Measurements from ENCODE around the gene DDX59.

The DDX59 gene

DNA sequence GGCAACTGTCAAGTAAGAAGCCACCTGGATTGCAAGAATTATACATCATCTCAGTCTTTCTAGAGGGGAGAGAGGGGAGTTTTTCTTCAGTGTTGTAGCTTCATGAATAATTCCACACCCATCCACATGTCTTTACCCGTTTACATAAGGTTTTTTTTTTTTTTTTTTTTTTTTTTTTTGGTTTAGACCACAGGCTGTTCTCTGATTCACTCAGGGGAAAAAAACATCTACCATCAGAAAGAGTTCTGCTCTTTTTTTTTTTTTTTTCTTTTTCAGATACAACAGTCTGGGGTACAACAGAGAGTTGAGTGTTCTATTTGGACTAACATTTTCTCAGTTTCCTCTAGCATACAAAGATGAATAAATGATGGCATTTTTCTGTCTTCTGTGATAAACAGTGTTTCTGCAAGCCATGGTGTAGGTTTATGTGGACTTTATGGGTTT lies 44.3 kb downstream of the DDX59 start:
- H3K36me3 ChIP-seq (ENCODE audit: control insufficient read depth, insufficient read depth, low read length) = no peaks in the 10 kb centered on the region
- H3K27me3 ChIP-seq (ENCODE audit: control insufficient read depth, insufficient read depth, low read length) = no peaks in the 10 kb centered on the region
- no peak overlapping the region for H3K4me3 ChIP-seq (ENCODE audit: low read depth, low read length)
- no peaks in the 10 kb centered on the region for H3K9me3 ChIP-seq (ENCODE audit: control insufficient read depth, insufficient read depth, low read length)
- no peak overlapping the region for H3K9ac ChIP-seq (ENCODE audit: low read depth, low read length)
- H3K4me1 ChIP-seq (ENCODE audit: control insufficient read depth, insufficient read depth, low read length) = peaks cover 2% of the 10 kb centered on the region

DNA sequence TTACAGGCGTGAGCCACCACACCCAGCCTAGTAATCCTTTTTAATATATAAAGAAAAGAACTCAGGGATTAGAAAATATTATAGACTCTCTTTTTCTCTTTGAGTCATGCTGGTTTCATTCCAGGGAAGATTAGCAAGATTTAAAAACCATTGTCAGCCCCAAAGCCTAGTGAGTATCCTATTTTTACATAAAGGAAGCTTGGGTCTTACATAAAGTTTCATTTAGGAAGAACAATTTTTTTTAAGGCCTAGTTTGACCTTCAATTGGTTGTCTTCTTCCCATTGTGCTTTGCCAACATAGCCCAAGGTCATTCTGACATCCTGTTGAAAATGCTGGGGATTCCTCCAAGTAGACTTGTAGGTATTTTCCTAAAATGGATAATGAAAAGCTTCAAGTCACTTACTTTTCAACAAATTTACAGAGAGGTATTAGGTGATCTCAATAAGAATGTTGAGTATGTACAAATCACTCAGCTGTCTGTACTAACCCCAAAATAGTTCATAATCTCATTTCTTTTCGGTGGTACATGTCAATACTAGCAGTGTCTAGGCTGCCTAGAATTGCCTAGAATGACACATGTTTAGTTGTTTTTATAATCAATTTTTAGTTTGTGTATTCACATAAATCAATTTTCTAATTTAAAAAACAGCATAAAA lies 44.9 kb downstream of the DDX59 start:
- no peaks in the 10 kb centered on the region for H3K27me3 ChIP-seq (ENCODE audit: control insufficient read depth, insufficient read depth, low read length)
- H3K36me3 ChIP-seq (ENCODE audit: control insufficient read depth, insufficient read depth, low read length) = no peaks in the 10 kb centered on the region
- H3K4me1 ChIP-seq (ENCODE audit: control insufficient read depth, insufficient read depth, low read length) = peaks cover 2% of the 10 kb centered on the region
- no peak overlapping the region for H3K4me3 ChIP-seq (ENCODE audit: low read depth, low read length)
- H3K9ac ChIP-seq (ENCODE audit: low read depth, low read length) = no peak overlapping the region
- no peaks in the 10 kb centered on the region for H3K9me3 ChIP-seq (ENCODE audit: control insufficient read depth, insufficient read depth, low read length)

DNA sequence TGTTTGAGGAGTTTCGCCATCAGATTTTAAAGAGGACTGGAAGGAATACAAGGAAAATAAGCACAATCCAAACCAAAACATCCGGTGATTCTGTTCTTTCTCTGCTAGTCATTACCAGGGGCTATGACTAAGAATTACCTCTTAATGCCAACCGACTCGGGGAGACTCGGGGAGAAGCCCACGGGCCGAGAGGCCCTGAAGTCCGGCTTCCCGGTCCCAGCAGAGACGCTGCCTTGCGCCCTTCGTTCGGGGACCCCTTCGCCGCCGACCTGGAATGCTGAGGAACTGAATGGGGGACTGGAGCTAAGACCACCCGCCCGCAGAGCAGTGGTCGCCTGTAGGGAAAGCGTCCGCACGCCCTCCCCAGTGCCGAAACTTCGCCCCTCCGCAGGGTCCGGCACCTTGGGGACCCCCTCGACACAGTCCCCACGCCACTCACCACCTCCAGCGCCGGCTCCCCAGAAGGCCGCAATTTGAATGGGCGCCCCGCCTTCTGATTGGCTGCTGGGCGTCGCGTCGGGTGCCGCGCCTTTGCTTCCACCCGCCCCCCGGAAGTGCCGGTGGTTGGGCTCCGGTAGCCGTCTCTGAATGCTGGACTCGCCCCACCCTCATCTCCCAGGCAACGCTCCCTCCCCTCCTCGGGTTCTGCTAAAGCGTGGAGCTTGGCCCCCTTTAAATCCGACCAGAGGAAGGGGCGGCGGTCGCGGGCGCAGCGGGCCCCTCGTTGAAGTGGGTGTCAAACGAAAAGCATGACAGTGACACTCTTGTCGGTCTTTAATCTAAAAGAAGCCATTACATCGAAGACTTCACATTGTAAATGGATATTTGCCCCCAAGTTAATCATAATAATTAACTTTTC lies 49.2 kb downstream of the DDX59 start, which contains the start of gene KIF14:
KIF14 (minus strand) TSS at position 479 of the 859 bp plus-strand sequence. CDS start 2,028 bp downstream, outside the sequence.
- H3K4me3 ChIP-seq (ENCODE audit: low read depth, low read length) = peak within 1 kb of the TSS; percentile 95
- no peaks in the 10 kb centered on the region for H3K27me3 ChIP-seq (ENCODE audit: control insufficient read depth, insufficient read depth, low read length)
- no peaks in the 10 kb centered on the region for H3K9me3 ChIP-seq (ENCODE audit: control insufficient read depth, insufficient read depth, low read length)
- peaks cover 4% of the 10 kb centered on the region for H3K36me3 ChIP-seq (ENCODE audit: control insufficient read depth, insufficient read depth, low read length)
- H3K9ac ChIP-seq (ENCODE audit: low read depth, low read length) = peak within 1 kb of the TSS; percentile 88
- no peaks in the 10 kb centered on the region for H3K4me1 ChIP-seq (ENCODE audit: control insufficient read depth, insufficient read depth, low read length)

DNA sequence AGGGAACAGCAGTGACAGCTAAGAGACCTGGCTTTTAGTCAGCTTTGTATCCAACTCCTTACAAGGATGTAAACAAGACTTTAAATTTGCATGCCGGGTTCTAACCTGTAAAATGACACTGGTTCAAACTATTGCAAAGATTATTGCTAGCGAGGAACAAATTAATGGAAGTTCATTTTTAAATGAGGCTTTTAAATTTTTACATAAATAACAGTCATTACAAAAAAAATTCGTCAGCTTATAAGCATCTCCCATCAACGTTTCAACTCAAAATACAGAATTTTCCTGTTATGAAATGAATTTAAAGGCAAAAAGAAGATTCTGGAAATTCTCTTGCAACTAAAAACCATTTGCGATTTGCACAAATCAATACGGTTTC lies 49.8 kb downstream of the DDX59 start:
- Histone ChIP-seq H3K4me1 (ENCODE audit: control insufficient read depth, insufficient read depth, low read length) (no peaks in the 10 kb centered on the region), H3K4me3 (ENCODE audit: low read depth, low read length) (peak overlapping the region; percentile 95), H3K36me3 (ENCODE audit: control insufficient read depth, insufficient read depth, low read length) (peaks cover 9% of the 10 kb centered on the region), H3K27me3 (ENCODE audit: control insufficient read depth, insufficient read depth, low read length) (no peaks in the 10 kb centered on the region), H3K9me3 (ENCODE audit: control insufficient read depth, insufficient read depth, low read length) (no peaks in the 10 kb centered on the region), H3K9ac (ENCODE audit: low read depth, low read length) (peak overlapping the region; percentile 88)

DNA sequence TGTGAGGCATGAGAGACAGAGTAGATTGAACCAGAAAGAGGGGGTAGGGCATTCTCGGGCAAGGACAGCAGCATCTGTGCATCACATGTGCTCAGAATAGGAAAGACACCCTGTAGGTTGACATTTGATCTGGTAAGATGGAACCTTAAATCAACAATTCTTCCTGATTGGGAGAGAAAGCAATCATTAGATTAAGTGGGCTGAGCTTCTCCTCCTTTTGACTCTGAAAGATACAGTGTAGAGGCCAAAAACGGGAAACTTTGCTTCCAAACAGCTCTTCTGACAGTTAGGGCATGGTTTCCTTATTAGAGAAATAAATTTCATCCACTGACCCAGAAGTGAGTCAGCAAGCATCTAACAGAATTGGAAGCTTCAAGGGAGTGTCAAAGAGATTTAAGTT lies 58.9 kb downstream of the DDX59 start:
- no peak overlapping the region for H3K4me3 ChIP-seq (ENCODE audit: low read depth, low read length)
- H3K27me3 ChIP-seq (ENCODE audit: control insufficient read depth, insufficient read depth, low read length) = no peaks in the 10 kb centered on the region
- H3K4me1 ChIP-seq (ENCODE audit: control insufficient read depth, insufficient read depth, low read length) = no peaks in the 10 kb centered on the region
- no peaks in the 10 kb centered on the region for H3K9me3 ChIP-seq (ENCODE audit: control insufficient read depth, insufficient read depth, low read length)
- peaks cover 12% of the 10 kb centered on the region for H3K36me3 ChIP-seq (ENCODE audit: control insufficient read depth, insufficient read depth, low read length)
- no peak overlapping the region for H3K9ac ChIP-seq (ENCODE audit: low read depth, low read length)

DNA sequence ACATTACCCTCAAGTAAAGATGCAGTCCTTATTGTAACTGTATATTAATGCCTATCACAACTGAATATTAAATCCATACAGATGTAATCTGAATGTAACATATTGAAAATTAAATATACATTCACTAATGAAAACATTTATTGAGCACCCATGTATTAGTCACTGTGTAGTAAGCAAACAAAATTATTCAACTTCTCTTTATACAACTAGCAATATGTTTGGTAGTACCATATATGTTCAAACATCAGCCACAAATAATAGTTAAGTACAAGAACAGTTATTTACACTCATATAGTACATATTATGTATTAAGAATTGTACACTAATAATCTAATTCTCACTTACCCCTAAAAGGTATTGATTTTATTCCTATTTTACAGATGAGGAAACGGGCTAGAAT lies 67.1 kb downstream of the DDX59 start:
- no peaks in the 10 kb centered on the region for H3K4me1 ChIP-seq (ENCODE audit: control insufficient read depth, insufficient read depth, low read length)
- H3K9me3 ChIP-seq (ENCODE audit: control insufficient read depth, insufficient read depth, low read length) = no peaks in the 10 kb centered on the region
- peaks cover 5% of the 10 kb centered on the region for H3K36me3 ChIP-seq (ENCODE audit: control insufficient read depth, insufficient read depth, low read length)
- H3K27me3 ChIP-seq (ENCODE audit: control insufficient read depth, insufficient read depth, low read length) = no peaks in the 10 kb centered on the region
- no peak overlapping the region for H3K4me3 ChIP-seq (ENCODE audit: low read depth, low read length)
- H3K9ac ChIP-seq (ENCODE audit: low read depth, low read length) = no peak overlapping the region
